K562 (cell line): ENCODE data around the gene HTRA3. TPM values are rescaled to one million over a fixed set of nuclear protein-coding genes. Genes with fewer than 3 reads are reported as not detected.

Experiments
- ATAC-seq: fragments of 200-7000 bp; cut with Tn5 transposase; 3 replicates; pipeline ENCODE4 v1.9.1; 2020; ENCODE audit warnings: moderate library complexity
- BruUV-seq: library from RNA; stranded (reverse); fragments of 400-500 nt; replicated peaks from 2 replicates; lab custom pipeline; 2021; lab: Mats Ljungman, UMichigan
- CTCF ChIA-PET: fragments of 300-600 bp; formaldehyde crosslinking; extraction: SDS; loops from one replicate; lab custom pipeline; 2021; ENCODE audit warnings: low intra/inter-chr PET ratio; lab: Yijun Ruan, JAX
- POLR2A ChIA-PET: fragments of 300-600, 350-650 bp; sonication (Branson Sonifier 250); formaldehyde crosslinking; extraction: SDS; loops from one replicate; lab custom pipeline; 2021; ENCODE audit warnings: antibody characterized with exemption, inconsistent platforms; lab: Yijun Ruan, JAX
- DNase-seq, 4 experiments: peaks; one replicate each; pipeline versions ENCODE4 v3.0.0 to v3.0.0-alpha.2; 2011 to 2018; ENCODE audit warnings: low spot score in 3 of 4, mixed read lengths in 3 of 4; ENCODE audit errors: extremely low read depth in 1 of 4
- FAIRE-seq: peaks from 2 replicates; lab custom pipeline; 2011; peaks lifted over from hg19 to GRCh38; lab: Jason Lieb, UNC
- H2AFZ ChIP-seq: 2 replicates; pipeline ENCODE4 v1.6.0; 2011; ENCODE audit warnings: low read depth, low read length, control low read depth, inconsistent platforms
- H3K27ac ChIP-seq: fragments of 200-600 bp; 3 replicates; pipeline ENCODE4 v1.8.0; 2011; ENCODE audit warnings: low read depth, mild to moderate bottlenecking, control low read depth, inconsistent platforms, low read length, moderate library complexity, mixed read lengths; ENCODE audit errors: extremely low read depth
- H3K27me3 ChIP-seq, 2 experiments: fragments of 300-600 bp in 1 of 2; 2 replicates in 1 of 2; 3 replicates in 1 of 2; pipeline versions ENCODE4 v1.6.0 to v1.8.0; 2011; ENCODE audit warnings: inconsistent platforms in 2 of 2, low read length in 2 of 2, mild to moderate bottlenecking in 1 of 2, mixed read lengths in 1 of 2, moderate library complexity in 1 of 2; ENCODE audit not compliant: control insufficient read depth in 2 of 2, insufficient read depth in 2 of 2
- H3K36me3 ChIP-seq: fragments of 300-600 bp; 3 replicates; pipeline ENCODE4 v1.8.0; 2011; ENCODE audit warnings: mild to moderate bottlenecking, low read length, inconsistent platforms; ENCODE audit not compliant: control insufficient read depth, insufficient read depth
- H3K4me1 ChIP-seq, 2 experiments: fragments of 200-600 bp in 1 of 2; replicated peaks in 1 of 2; 2 replicates in 1 of 2; 3 replicates in 1 of 2; pipeline versions ENCODE4 v1.5.1 to v1.8.0; 2011; ENCODE audit warnings: inconsistent platforms in 2 of 2, low read length in 2 of 2, mild to moderate bottlenecking in 1 of 2, mixed read lengths in 1 of 2, moderate library complexity in 1 of 2; ENCODE audit not compliant: control insufficient read depth in 2 of 2, insufficient read depth in 2 of 2
- H3K4me2 ChIP-seq: 2 replicates; pipeline ENCODE4 v1.6.1; 2011; ENCODE audit warnings: low read length, control low read depth, inconsistent platforms, mixed read lengths; ENCODE audit not compliant: insufficient read depth
- H3K4me3 ChIP-seq: fragments of 200-600 bp; sonication (generic), shearing (Covaris generic); 2 replicates; pipeline ENCODE4 v1.5.1; 2016; ENCODE audit warnings: control low read depth, inconsistent platforms
- H3K79me2 ChIP-seq: fragments of 200-600 bp; 3 replicates; pipeline ENCODE4 v1.8.0; 2011; ENCODE audit warnings: low read length, inconsistent platforms; ENCODE audit not compliant: control insufficient read depth, insufficient read depth
- H3K9ac ChIP-seq, 2 experiments: 2 replicates each; pipeline versions ENCODE4 v1.6.0 to v1.6.1; 2011; ENCODE audit warnings: low read depth in 2 of 2, low read length in 2 of 2, control low read depth in 1 of 2, inconsistent platforms in 1 of 2, mild to moderate bottlenecking in 1 of 2, mixed read lengths in 1 of 2; ENCODE audit not compliant: insufficient read depth in 1 of 2
- H3K9me1 ChIP-seq: one replicate; pipeline ENCODE4 v1.6.0; 2011; ENCODE audit warnings: inconsistent platforms, mild to moderate bottlenecking, low read length, moderate library complexity; ENCODE audit not compliant: control insufficient read depth, insufficient read depth
- H3K9me3 ChIP-seq: replicated peaks from 2 replicates; pipeline ENCODE4 v1.5.1; 2011; ENCODE audit warnings: low read depth, low read length, inconsistent platforms; ENCODE audit not compliant: control insufficient read depth, insufficient read depth
- H4K20me1 ChIP-seq: replicated peaks from 2 replicates; pipeline ENCODE4 v1.6.1; 2011; ENCODE audit warnings: low read length, inconsistent platforms, mixed read lengths; ENCODE audit not compliant: control insufficient read depth, insufficient read depth
- ATF3 ChIP-seq, 2 experiments: fragments of 450-650 bp in 1 of 2; sonication (generic) in 1 of 2; formaldehyde crosslinking in 1 of 2; IDR thresholded peaks in 1 of 2; conservative IDR thresholded peaks in 1 of 2; 2 replicates each; pipeline versions ENCODE4 v1.6.1 to v1.8.1; 2016 to 2023; ENCODE audit warnings: mild to moderate bottlenecking in 2 of 2, moderate library complexity in 2 of 2, inconsistent platforms in 1 of 2, missing genetic modification reagents in 1 of 2
- BHLHE40 ChIP-seq: IDR thresholded peaks from 2 replicates; pipeline ENCODE4 v1.6.1; 2011; ENCODE audit warnings: low read length, improper control_type of control experiment
- MAFK ChIP-seq: IDR thresholded peaks from 2 replicates; pipeline ENCODE4 v1.6.1; 2011; ENCODE audit warnings: low read length, improper control_type of control experiment
- NFIC ChIP-seq: fragments of 450-650 bp; IDR thresholded peaks from 2 replicates; pipeline ENCODE4 v1.6.1; 2017; ENCODE audit warnings: mild to moderate bottlenecking, inconsistent platforms
- WGBS: fragments of 100-300 bp; shearing (Covaris generic); methylation state at CpG from one replicate; pipeline ENCODE4 v1.1.6; 2016; ENCODE audit warnings: low coverage, mixed read lengths; ENCODE audit not compliant: insufficient coverage; ENCODE audit errors: missing lambda C conversion rate; 5-methylcytosine and 5-hydroxymethylcytosine counted together
- in situ Hi-C: fragments of 300-500 bp; cut with MboI; formaldehyde crosslinking; loops from 4 replicates; pipeline ENCODE4 v1.15.0; 2018; ENCODE audit warnings: inconsistent platforms, mixed read lengths
- intact Hi-C: fragments of 100-400 bp; cut with micrococcal nuclease; formaldehyde crosslinking; loops from 2 replicates; pipeline ENCODE4 v1.14.2; 2022
- polyA plus RNA-seq, 8 experiments: library from polyadenylated mRNA; depleted of rRNA in 4 of 8; stranded (reverse) in 5 of 8; unstranded in 3 of 8; fragments of >200 nt; fragmentation: Nextera tagmentation in 2 of 8; fragmentation: Illumina TruSeq in 1 of 8; extraction: Ambion mirVana in 2 of 8; extraction: Trizol in 1 of 8; gene quantifications; 2 replicates each; pipeline versions ENCODE4 v1.2.1 to v1.2.3, GENCODE V29; 2011 to 2014; ENCODE audit warnings: inconsistent platforms in 1 of 8, missing spikeins in 1 of 8
- total RNA-seq, 7 experiments: library from RNA; depleted of rRNA in 6 of 7; stranded (reverse); fragments of >200 nt in 6 of 7; fragmentation: Illumina TruSeq in 2 of 7; extraction: Trizol in 2 of 7; gene quantifications; 2 replicates each; pipeline versions ENCODE4 v1.2.1 to v1.2.3, GENCODE V29; 2011 to 2021; ENCODE audit warnings: low replicate concordance in 1 of 7
- TF ChIP-seq, protein P1 (sequence below), 2 experiments: fragments of 450-650 bp in 1 of 2; sonication (generic) in 1 of 2; formaldehyde crosslinking; conservative IDR thresholded peaks; 2 replicates each; pipeline versions ENCODE4 v1.4.0 to v1.8.1; 2020 to 2022; ENCODE audit warnings: mild to moderate bottlenecking in 1 of 2, missing genetic modification reagents in 1 of 2

HTRA3 gene
- total and polyA plus RNA-seq, 9 of the 15 experiments (the other 6 are each of a cell fraction or from before 2014, with no cell fraction given) = 0.04 TPM; not detected in 8

- Histone ChIP-seq H3K9me1 (no peaks in the 10 kb centered on the region), H3K9me3 (no peaks in the 10 kb centered on the region), H3K79me2 (no peaks in the 10 kb centered on the region), H3K4me3 (no peak overlapping the region), H3K4me2 (no peak overlapping the region), H3K27me3 (peaks cover 2 to 41% of the 10 kb centered on the region in 2 experiments; a peak in 2 of 5 replicates), H3K9ac (peak overlapping the region in 1 of 2 experiments; percentile 20; a peak in 1 of 4 replicates), H3K36me3 (no peaks in the 10 kb centered on the region), H4K20me1 (no peaks in the 10 kb centered on the region), H2AFZ (no peak overlapping the region)
- intact Hi-C loops = no loop called here
- ChIA-PET POLR2A (interaction anchor here (1.0 to 1.5 kb wide), 2 partner anchors 10 to 11 kb away, joined by 3 to 4 read pairs; no protein-coding TSS in a partner anchor), CTCF (no interaction called here)
- WGBS = 11% methylated on average over 18 of the region's 21 CpGs
- BruUV-seq = no TSS peak
- in situ Hi-C loops = no loop called here
- DNase-seq (no peak), FAIRE-seq (no peak), ATAC-seq (no peak)
- TF ChIP-seq MAFK (no peak), BHLHE40 (peak; percentile 63), ATF3 (IDR thresholded peaks at IDR 0.05) (0 out of 2 replicates have a peak, but pooled peaks have one; percentile 13), ATF3 (CRISPR knock-in tag; conservative IDR thresholded peaks at IDR 0.05) (no peak), NFIC (peak; percentile 82)
- TF ChIP-seq, protein P1, sequence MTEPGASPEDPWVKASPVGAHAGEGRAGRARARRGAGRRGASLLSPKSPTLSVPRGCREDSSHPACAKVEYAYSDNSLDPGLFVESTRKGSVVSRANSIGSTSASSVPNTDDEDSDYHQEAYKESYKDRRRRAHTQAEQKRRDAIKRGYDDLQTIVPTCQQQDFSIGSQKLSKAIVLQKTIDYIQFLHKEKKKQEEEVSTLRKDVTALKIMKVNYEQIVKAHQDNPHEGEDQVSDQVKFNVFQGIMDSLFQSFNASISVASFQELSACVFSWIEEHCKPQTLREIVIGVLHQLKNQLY (CRISPR knock-in tag; conservative IDR thresholded peaks at IDR 0.05) = no peak
- TF ChIP-seq, all 486 proteins: peak for 3
- H3K27ac ChIP-seq = no peak overlapping the region
- peaks cover 0 to 20% of the 10 kb centered on the region in 2 experiments; a peak in 2 of 5 replicates for H3K4me1 ChIP-seq
These were observed 46.1 kb downstream of the HTRA3 start for GRCh38 chr4:8315435-8316250.
